ENCODE data around the gene PNMA8A.

DNA sequence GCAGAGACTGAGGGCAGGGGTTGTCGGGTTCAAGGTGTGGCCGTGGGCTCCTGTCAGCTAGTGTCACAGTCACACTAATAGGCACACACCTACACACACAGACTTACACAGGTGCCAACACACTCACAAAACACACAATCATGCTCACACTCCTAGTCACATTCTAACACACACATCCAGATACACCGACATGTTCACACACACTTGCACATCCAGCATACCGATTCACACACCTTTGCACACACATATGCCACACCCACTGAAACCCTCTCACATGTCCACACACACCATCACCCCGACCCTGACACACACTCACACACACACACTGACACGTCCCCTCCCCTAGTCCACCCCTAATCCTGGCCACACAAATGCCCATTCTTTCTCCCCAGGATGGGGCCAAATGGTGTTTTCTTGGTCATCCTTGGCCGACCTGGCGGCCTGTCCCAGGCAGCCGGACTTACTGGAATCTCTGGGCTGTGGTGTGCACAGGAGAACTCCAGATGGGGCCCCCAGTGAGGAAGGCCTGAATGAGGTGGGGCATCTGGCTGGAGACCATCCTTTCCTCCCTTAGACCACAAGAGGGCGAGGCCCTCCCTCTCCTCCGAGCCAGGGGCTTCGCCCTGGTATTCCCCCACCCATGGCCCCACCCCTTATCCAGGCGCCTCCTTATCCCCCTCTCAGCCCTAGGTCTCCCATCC, 43.4 kb upstream of the PNMA8A start:
- TF ChIP-seq CTCF (IDR thresholded peaks at IDR 0.05) (no peak), EZH2 (IDR thresholded peaks at IDR 0.05; ENCODE audit: borderline replicate concordance, insufficient read depth, low read depth, low read length, poor library complexity, severe bottlenecking) (no peak)

Measured in B cell (primary cell).